Cardiac fibroblast (primary cell): Measurements from ENCODE around the gene FRMD4A.

Experiments
- DNase-seq, 2 donors: peaks; one replicate each; pipeline versions ENCODE4 v3.0.0 to v3.0.0-alpha.2; 2010; ENCODE audit warnings: low read depth in 2 of 2
- H3K4me3 ChIP-seq, 2 donors: replicated peaks in 1 of 2; 1 replicate in 1 of 2; 2 replicates in 1 of 2; pipeline ENCODE4 v1.5.1; 2011; ENCODE audit warnings: low read depth in 2 of 2, low read length in 2 of 2, mild to moderate bottlenecking in 2 of 2, moderate library complexity in 1 of 2
- TF ChIP-seq, protein P1 (sequence below): IDR thresholded peaks from one replicate; pipeline ENCODE4 v1.5.1; 2011; ENCODE audit warnings: low read depth, mild to moderate bottlenecking, low read length, inconsistent platforms

FRMD4A gene

DNA sequence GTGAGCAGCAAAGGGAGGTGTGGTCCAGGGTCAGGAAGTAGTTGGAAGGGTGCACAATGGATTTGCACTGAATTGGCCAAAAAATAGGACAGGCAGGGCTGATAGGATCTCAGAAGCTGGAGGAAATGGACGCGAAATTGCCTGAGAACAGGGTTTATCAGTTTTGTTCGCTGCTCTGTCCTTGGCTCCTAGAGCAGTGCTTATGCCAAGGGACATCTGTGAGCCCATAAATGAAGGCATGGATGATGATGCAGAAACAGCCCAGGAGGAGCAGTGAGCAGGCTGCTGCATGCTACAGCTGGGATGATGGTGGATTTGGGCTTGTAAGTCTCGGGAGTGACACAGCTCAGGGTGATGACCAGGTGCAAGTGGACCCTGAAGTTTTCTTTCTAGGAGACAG lies 539.2 kb downstream of the FRMD4A start:
- no peak overlapping the region for H3K4me3 ChIP-seq
- no peak for DNase-seq
- TF ChIP-seq, protein P1, sequence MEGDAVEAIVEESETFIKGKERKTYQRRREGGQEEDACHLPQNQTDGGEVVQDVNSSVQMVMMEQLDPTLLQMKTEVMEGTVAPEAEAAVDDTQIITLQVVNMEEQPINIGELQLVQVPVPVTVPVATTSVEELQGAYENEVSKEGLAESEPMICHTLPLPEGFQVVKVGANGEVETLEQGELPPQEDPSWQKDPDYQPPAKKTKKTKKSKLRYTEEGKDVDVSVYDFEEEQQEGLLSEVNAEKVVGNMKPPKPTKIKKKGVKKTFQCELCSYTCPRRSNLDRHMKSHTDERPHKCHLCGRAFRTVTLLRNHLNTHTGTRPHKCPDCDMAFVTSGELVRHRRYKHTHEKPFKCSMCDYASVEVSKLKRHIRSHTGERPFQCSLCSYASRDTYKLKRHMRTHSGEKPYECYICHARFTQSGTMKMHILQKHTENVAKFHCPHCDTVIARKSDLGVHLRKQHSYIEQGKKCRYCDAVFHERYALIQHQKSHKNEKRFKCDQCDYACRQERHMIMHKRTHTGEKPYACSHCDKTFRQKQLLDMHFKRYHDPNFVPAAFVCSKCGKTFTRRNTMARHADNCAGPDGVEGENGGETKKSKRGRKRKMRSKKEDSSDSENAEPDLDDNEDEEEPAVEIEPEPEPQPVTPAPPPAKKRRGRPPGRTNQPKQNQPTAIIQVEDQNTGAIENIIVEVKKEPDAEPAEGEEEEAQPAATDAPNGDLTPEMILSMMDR, result no peak

DNA sequence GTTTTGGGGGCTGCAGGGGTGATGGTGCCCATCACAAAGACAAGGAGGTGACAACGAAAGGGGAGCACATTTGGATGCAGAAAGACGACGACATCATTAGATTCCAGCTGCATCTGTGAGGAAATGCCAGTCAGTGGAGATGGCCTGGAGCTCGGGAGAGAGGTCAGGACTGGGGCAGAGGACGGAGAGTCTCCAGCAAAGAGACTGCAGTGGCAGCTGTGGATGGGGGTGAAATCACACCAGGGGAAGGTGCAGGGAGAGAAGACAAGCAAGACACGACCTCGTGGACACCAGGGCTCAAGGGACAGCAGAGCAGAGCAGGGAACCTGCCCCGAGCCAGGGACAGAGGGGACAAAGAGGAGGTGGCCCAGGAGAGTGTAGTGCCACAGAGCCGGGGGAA lies 540.5 kb downstream of the FRMD4A start:
- DNase-seq, result no peak
- TF ChIP-seq, protein P1, result no peak
- no peak overlapping the region for H3K4me3 ChIP-seq

GRCh38 chr10:13789448-13789829 lies 541.3 kb downstream of the FRMD4A start:
- TF ChIP-seq, protein P1, result no peak
- DNase-seq, result no peak
- no peak overlapping the region for H3K4me3 ChIP-seq

- peak; percentile 62 to 75 for DNase-seq
- H3K4me3 ChIP-seq, result no peak overlapping the region
- TF ChIP-seq, protein P1, result no peak
Observed at GRCh38 chr10:13788711-13789447, 541.8 kb downstream of the FRMD4A start.

DNA sequence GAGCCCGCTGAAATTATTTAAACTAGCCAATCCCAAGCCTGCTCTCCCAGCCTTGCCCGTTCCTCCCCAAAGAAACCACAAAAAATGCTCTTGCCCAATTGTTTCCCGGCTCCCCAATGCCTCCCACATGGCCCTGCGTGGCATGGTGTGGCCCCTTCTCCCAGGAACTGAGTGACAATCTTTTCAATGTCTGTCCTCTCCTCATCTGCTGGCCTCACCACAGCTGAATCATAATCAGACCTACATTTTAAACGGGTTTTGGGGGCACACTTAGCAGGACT lies 542.5 kb downstream of the FRMD4A start:
- TF ChIP-seq, protein P1, result no peak
- peak in 1 of 2 donors; percentile 54 for DNase-seq
- no peak overlapping the region for H3K4me3 ChIP-seq

- DNase-seq, result peak; percentile 81 to 91
- H3K4me3 ChIP-seq, result no peak overlapping the region
- TF ChIP-seq, protein P1, result no peak
Observed at GRCh38 chr10:13787015-13787421, 543.7 kb downstream of the FRMD4A start.

DNA sequence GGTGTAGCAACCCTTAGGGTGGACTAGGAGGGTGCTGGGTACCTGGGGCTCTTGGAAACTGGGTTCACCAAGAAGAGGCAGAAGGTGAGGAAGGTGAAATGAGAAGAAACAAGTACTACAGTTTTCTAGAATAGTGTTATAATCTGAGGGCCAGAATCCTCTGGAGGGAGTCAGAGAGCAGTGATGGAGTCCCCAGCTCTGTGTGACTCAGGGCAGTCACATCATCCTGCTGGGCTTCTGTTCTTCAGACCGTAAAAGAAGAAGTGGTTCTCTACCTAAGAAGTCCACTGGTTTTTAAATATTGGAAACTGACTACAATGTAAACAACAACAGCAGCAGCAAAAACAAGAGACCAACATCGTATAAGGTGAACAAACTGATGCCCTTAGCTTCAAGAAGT lies 546.7 kb downstream of the FRMD4A start:
- TF ChIP-seq, protein P1, result no peak
- H3K4me3 ChIP-seq, result no peak overlapping the region
- DNase-seq, result peak in 1 of 2 donors; percentile 50
